Esophagus squamous epithelium (tissue), 5 donors: ENCODE measurements around the gene KLF7. TPM values are rescaled to one million over a fixed set of nuclear protein-coding genes. Genes with fewer than 3 reads are reported as not detected.

Experiments used
- DNase-seq: peaks from one replicate; lab custom pipeline; 2025; lab: John Stamatoyannopoulos, UW
- H3K27ac ChIP-seq, 4 donors: fragments of 200-600 bp; sonication (generic); one replicate each; pipeline ENCODE4 v1.5.1; 2016 to 2019; ENCODE audit warnings: mild to moderate bottlenecking in 1 of 4
- H3K27me3 ChIP-seq, 4 donors: fragments of 200-600 bp; sonication (generic); 1 replicate in 3 of 4; 2 replicates in 1 of 4; pipeline versions ENCODE4 v1.5.1 to v1.6.0; 2017 to 2021; ENCODE audit warnings: antibody characterized with exemption in 1 of 4
- H3K36me3 ChIP-seq, 3 donors: fragments of 200-600 bp; sonication (generic); one replicate each; pipeline ENCODE4 v1.5.1; 2016 to 2019
- H3K4me1 ChIP-seq, 3 donors: fragments of 200-600 bp; sonication (generic); one replicate each; pipeline ENCODE4 v1.5.1; 2017 to 2019
- H3K4me3 ChIP-seq, 4 donors: fragments of 200-600 bp; sonication (generic); 1 replicate in 3 of 4; 2 replicates in 1 of 4; pipeline ENCODE4 v1.5.1; 2016 to 2019; ENCODE audit warnings: mild to moderate bottlenecking in 2 of 4, moderate library complexity in 1 of 4
- H3K9me3 ChIP-seq, 3 donors: fragments of 200-600 bp; sonication (generic); one replicate each; pipeline ENCODE4 v1.5.1; 2016 to 2019
- CTCF ChIP-seq, 6 experiments: fragments of 450-650 bp in 4 of 6; fragments of 200-600 bp in 2 of 6; sonication (generic) in 2 of 6; IDR thresholded peaks; one replicate each; pipeline ENCODE4 v1.5.1; 2016 to 2019; ENCODE audit warnings: antibody characterized with exemption in 6 of 6, mild to moderate bottlenecking in 4 of 6, moderate library complexity in 4 of 6
- POLR2A ChIP-seq, 4 donors: fragments of 450-650 bp; IDR thresholded peaks; one replicate each; pipeline ENCODE4 v1.6.1; 2017; ENCODE audit warnings: antibody characterized with exemption in 4 of 4, mild to moderate bottlenecking in 4 of 4, moderate library complexity in 3 of 4
- WGBS, 2 donors: methylation state at CpG; one replicate each; pipeline ENCODE4 v1.1.5; 2018; 5-methylcytosine and 5-hydroxymethylcytosine counted together
- intact Hi-C: fragments of 100-400 bp; cut with DNase I; formaldehyde crosslinking; loops from one replicate; pipeline ENCODE4 v1.15.0; 2022
- total RNA-seq, 4 donors: library from RNA; depleted of rRNA; stranded (reverse); fragments of >200 nt; gene quantifications; one replicate each; pipeline ENCODE4 v1.1.0, GENCODE V29; 2016
- donor health status: DM: yes; HTN: yes; CAD: no.

Gene KLF7
- total RNA-seq, 4 donors from 2014 or later: 6.5 to 24.8 (median 15.2) TPM

GRCh38 chr2:207097278-207097677, 68.5 kb downstream of the KLF7 start:
- H3K36me3 ChIP-seq: no peaks in the 10 kb centered on the region
- H3K27me3 ChIP-seq: no peaks in the 10 kb centered on the region
- no peak for TF ChIP-seq CTCF (IDR thresholded peaks at IDR 0.05)
- TF ChIP-seq POLR2A (IDR thresholded peaks at IDR 0.05): no peak
- WGBS, 2 donors: 70 to 80% methylated on average over 4 of the region's 4 CpGs
- no peaks in the 10 kb centered on the region for H3K4me1 ChIP-seq
- no peak overlapping the region for H3K4me3 ChIP-seq
- intact Hi-C loops: no loop called here
- H3K27ac ChIP-seq: no peak overlapping the region
- no peaks in the 10 kb centered on the region for H3K9me3 ChIP-seq
- DNase-seq: no peak

- intact Hi-C loops: no loop called here
- no peaks in the 10 kb centered on the region for H3K9me3 ChIP-seq
- DNase-seq: no peak
- no peaks in the 10 kb centered on the region for H3K4me1 ChIP-seq
- no peak overlapping the region for H3K27ac ChIP-seq
- H3K4me3 ChIP-seq: no peak overlapping the region
- no peaks in the 10 kb centered on the region for H3K27me3 ChIP-seq
- 73 to 84% methylated on average over 6 of the region's 6 CpGs for WGBS, 2 donors
- TF ChIP-seq POLR2A (IDR thresholded peaks at IDR 0.05) (no peak), CTCF (IDR thresholded peaks at IDR 0.05) (no peak)
- peaks cover 0 to 6% (median 0%) of the 10 kb centered on the region in 3 donors for H3K36me3 ChIP-seq
These were observed 69.8 kb downstream of the KLF7 start for GRCh38 chr2:207095963-207096362.

- H3K27ac ChIP-seq: no peak overlapping the region
- H3K36me3 ChIP-seq: peaks cover 0 to 10% (median 0%) of the 10 kb centered on the region in 3 donors
- H3K27me3 ChIP-seq: no peaks in the 10 kb centered on the region
- intact Hi-C loops: no loop called here
- no peak overlapping the region for H3K4me3 ChIP-seq
- TF ChIP-seq POLR2A (IDR thresholded peaks at IDR 0.05) (no peak), CTCF (IDR thresholded peaks at IDR 0.05) (no peak)
- peaks cover 0 to 26% (median 0%) of the 10 kb centered on the region in 3 donors for H3K4me1 ChIP-seq
- WGBS, 2 donors: 92 to 93% methylated on average over 6 of the region's 6 CpGs
- no peaks in the 10 kb centered on the region for H3K9me3 ChIP-seq
- no peak for DNase-seq
These were observed 72.5 kb downstream of the KLF7 start for GRCh38 chr2:207093234-207093633.

- TF ChIP-seq POLR2A (IDR thresholded peaks at IDR 0.05) (no peak), CTCF (IDR thresholded peaks at IDR 0.05) (no peak)
- Histone ChIP-seq H3K9me3 (no peaks in the 10 kb centered on the region), H3K27ac (no peak overlapping the region), H3K27me3 (no peaks in the 10 kb centered on the region), H3K36me3 (peaks cover 0 to 14% (median 0%) of the 10 kb centered on the region in 3 donors), H3K4me3 (no peak overlapping the region), H3K4me1 (peaks cover 0 to 26% (median 0%) of the 10 kb centered on the region in 3 donors)
- intact Hi-C loops: no loop called here
- no peak for DNase-seq
These were observed 72.9 kb downstream of the KLF7 start for GRCh38 chr2:207092818-207093217.

GRCh38 chr2:207091928-207092327, 73.8 kb downstream of the KLF7 start:
- TF ChIP-seq CTCF (IDR thresholded peaks at IDR 0.05): no peak
- no peak for TF ChIP-seq POLR2A (IDR thresholded peaks at IDR 0.05)
- intact Hi-C loops: no loop called here
- no peaks in the 10 kb centered on the region for H3K9me3 ChIP-seq
- peaks cover 0 to 23% (median 0%) of the 10 kb centered on the region in 3 donors for H3K36me3 ChIP-seq
- peaks cover 0 to 26% (median 0%) of the 10 kb centered on the region in 3 donors for H3K4me1 ChIP-seq
- H3K27ac ChIP-seq: no peak overlapping the region
- WGBS, 2 donors: 80 to 87% methylated on average over 2 of the region's 2 CpGs
- no peaks in the 10 kb centered on the region for H3K27me3 ChIP-seq
- H3K4me3 ChIP-seq: no peak overlapping the region
- DNase-seq: no peak
